Raji (cell line): ENCODE measurements around the gene TSC22D2.
A peak's percentile ranks its signal among the peaks of the same experiment; 100 is the strongest.

ENCODE experiments used
- POLR2A ChIP-seq: IDR thresholded peaks from 2 replicates; pipeline ENCODE4 v1.6.1; 2011; ENCODE audit warnings: low read depth, low read length, control low read depth; ENCODE audit not compliant: insufficient read depth

TSC22D2 gene

DNA sequence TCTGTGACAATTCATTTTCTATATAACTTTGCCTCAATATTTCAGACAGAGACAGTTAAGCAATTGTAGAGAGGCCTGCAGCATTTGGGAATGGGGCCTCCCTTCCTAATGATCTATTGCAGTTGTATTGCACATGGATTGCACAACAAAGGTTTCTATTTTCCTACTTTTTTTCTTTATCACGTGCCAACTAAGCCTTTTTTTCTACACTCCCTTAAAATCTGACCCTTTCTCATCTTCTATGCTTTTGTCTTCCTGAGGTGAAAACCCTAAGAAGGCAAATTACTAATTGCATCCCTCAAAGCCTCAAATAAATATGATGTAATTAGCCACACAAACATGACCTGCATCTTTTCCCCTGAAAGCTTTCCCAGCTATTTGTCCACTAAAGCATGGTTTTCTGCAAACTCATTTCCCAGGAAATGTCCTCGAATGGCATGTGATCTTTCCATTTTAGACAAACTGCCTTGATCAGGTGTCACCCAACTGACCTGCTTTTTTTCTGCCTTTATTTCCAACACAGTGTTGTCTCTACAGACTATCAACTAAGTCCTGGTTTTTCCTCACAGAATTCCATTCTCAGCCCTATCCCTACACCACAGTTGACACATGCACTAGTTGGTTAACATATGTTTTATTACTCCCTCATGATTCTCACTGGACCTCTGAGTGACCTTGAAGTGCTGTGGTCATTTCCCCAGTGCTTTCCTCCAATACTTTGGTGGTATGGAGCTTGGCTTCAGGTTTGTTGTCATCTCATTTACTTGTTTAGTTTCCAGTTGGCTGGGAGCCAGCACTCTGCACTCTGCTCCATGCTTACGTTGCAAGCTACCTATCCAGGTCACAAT lies 31.9 kb upstream of the TSC22D2 start:
- TF ChIP-seq POLR2A: no peak

DNA sequence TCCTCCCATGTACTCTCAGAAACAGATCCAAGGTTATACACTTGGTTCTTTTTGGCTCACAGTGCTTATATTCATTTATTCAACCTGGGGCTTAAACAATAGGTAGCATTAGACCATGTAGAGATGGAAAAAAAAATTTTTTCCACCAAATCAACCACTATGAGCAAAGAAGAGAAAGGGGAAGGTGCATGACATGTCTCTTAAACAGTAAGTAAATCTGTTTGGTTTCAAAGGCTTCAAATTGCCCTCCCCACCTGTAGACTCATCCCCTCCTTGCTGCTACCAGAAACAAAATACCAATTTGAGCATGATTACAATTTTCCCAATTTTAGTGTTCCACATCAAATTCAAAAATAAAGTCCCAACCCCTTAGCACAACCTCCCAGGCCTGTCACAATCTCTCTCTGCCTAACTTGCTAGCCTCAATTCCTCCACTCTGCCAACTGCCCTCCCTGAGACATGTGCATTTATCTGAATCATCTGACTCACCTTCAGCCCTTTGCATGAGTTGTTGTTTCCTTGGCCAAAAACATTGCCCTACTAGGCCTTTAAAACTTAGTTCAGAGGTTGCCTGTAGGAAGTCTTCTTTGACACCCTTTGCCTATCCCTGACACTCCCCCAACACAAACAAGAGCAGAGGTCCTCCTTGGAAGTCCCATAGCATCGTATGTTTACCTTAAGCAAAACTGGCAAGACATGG lies 30.3 kb upstream of the TSC22D2 start:
- TF ChIP-seq POLR2A: no peak

DNA sequence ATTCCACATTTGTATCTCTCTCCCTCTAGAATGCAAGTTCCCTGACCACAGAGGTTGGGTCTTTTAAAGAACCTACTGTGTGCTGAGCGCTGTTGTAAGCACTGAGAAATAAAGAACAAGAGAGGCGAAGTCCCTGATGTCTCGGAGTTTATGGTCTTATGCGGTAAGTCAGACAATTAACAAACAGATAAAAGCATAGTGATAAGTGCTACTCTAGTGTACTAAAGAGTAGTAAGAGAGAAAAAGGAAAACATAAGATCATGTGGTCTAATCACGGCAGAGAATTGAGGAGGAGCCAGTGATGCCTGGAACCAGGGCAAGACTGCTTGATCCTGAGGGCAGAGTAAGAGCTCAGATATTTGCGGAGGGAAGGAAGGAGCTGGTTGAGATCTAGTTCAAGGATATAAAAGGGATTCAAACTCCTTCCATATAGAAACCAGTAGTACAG lies 29.8 kb upstream of the TSC22D2 start:
- TF ChIP-seq POLR2A: no peak

DNA sequence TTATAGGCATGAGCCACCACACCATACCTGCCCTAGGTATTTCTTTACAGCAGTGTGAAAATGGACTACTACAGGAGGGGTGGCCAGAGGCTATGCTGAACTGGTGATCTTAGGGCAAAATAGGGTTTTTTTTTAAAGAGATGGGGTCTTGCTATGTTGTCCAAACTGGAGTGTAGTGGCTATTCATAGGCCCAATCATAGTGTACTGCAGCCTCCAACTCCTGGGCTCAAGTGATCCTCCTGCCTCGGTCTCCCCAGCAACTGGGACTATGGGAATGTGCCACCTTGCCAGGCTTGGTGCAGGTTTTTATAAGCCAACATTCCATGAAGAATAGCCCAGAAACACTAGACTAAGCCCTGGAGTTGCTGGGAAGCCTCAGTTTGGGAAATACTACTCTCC lies 28.6 kb upstream of the TSC22D2 start:
- no peak for TF ChIP-seq POLR2A

DNA sequence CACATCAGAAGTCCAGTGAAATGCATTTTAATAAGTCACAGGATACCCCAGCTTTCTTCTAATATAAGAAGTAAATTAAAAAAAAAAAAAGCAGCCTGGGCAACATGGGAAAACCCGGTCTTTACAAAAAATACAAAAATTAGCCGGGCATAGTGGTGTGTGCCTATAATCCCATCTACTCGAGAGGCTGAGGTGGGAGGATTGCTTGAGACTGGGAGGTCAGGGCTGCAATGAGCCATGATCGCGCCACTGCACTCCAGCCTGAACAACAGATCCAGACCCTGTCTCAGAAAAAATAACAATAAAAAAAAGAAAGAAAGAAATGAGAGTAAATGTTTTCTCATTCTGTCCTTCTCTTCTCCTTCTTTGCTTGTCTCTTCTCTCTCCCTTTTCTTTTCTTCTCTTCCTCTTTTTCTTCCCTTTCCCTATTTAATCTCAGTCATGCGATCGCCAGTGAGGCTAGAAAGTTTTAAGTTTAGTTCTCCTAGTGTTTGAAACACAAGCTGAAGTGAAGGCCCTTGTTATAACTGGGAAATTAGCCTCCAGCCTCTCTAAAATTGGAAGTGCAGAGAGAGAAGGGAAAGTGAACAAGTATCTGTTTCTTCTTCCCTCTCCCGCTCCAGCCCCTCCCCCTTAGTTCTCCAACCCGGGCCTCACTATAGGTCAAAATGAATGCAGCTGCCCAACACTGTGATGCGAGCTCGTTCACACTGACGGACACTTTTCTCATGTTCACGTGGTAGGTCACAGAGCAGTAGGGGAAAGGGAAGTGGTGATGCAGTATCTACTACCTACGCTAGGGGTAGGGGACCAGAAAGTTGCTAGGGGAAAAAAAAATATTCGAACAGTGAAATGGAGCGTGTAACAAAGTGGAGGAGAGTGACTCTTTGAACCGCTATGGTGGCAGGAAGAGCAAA lies 23.5 kb upstream of the TSC22D2 start:
- TF ChIP-seq POLR2A: peak; percentile 40; the same call in 1 of the 2 replicates

DNA sequence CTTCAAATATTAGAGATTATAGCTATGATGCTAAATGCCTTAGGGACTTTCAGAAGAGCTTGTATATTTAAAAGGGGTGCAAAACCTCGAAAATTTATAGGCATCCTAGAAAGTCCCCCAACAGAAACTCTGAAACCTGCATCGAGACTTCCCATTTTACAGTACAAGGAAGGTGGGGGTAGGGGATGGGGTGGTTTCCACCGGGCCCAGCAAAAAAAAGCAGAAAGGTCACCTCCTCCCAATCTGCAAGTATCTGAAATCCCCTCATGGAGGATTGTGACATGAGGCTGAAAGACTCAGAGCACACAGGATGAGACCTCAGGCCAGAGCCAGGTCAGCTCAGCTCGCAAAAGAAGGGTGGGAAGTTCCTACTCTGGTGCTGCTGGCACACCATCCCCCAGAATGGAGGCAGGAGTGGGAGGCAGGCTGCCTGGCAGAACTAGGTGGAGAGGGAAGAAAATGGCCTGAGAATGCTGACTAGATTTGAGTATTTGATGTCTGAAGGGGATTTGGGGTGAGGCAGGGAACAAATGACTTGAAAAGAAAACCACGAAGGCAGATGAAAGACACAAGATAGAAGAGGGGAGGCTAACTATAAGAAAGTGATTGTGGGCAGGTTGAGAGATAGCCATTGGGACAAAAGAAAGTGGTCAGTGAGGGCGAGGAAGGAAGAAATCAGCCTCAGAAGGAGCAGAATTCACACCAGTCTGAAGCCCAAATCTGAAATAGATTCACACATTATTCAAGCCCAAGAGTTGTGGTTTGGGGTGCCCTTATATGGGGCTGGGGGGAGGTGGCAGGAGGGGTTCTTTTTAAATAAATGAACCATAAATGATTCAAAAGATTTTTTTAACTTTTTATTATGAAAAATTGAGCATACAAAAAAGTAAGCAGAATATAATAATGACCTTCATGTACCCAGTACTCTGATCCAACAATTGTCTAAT lies 22.5 kb upstream of the TSC22D2 start:
- peak; percentile 30; the same call in 1 of the 2 replicates for TF ChIP-seq POLR2A

DNA sequence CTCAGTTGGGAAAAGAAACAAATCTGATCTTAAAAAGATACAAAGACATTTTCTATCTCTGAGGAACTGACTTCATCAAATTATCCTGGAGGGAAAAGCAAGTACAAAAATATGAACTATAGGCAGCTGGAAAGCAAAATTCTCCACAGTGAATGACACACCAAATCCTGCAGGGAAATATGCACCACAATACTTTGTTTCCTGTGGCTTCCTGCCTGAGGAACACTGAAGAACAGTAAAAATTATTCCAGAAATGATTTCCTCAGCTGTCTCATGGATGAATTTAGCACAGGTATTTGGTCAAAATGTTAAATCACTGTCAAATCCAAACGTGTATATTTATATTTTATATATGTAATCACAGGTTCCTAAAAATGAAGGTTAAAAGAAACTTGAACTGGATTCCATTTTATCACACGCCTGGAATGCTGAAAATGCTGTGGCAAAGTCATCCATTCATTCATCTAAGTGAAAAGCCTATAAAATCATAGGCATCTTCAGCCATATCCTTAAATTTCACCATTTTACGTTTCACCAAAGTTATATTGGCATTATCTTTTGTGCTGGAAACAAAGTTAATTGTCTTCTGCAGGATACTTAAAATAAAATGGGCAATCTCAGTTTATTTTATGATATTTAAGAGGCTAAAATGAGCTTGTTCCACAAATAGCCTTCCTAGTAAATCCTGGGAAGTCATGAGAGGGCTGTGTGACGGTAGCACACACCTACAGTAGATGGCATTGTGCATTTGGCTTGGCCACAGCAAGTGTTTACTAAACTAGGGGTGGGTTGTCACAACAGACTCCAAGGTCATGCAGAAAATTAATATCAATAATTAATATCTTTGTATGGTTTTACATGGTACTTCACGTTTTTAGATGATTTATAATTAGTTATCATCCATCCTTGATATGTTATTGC lies 19.3 kb upstream of the TSC22D2 start:
- TF ChIP-seq POLR2A: no peak

DNA sequence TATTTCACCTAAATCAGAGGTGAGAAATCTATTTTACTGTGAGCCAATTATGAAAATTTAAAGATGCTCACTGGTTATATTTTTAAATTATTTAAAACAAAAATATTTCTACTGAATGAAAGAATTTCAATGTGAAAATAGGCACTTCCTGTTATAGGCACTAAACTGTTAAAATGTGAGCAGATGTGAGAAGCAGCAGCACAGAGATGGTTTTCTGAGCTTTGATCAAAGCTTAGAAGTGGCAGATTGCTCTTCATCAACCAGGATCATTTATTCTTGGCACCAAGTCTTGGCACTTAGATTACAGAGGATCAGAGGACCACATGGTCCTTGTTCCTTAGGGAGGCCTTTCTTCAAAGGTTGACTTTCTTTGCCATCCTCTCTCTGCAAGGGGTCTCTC lies 18.0 kb upstream of the TSC22D2 start:
- TF ChIP-seq POLR2A: no peak

DNA sequence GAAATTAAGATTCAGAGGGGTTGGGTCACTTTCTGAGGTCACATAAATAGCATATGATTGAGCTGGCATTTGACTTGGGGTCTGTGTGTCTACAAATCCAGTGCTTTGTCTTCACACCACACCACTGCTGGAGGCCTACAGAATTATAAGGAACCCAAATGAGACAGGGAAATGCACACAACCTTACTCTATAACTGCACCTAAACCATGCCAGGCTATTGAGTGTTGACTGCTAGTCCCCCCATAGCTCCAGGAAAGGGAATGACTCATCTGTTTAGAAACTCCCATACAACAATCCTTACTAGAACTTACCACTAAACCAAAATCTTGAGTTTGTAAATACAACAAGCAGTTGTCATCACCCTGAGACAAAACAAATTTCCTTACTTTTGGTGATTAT lies 16.9 kb upstream of the TSC22D2 start:
- no peak for TF ChIP-seq POLR2A

DNA sequence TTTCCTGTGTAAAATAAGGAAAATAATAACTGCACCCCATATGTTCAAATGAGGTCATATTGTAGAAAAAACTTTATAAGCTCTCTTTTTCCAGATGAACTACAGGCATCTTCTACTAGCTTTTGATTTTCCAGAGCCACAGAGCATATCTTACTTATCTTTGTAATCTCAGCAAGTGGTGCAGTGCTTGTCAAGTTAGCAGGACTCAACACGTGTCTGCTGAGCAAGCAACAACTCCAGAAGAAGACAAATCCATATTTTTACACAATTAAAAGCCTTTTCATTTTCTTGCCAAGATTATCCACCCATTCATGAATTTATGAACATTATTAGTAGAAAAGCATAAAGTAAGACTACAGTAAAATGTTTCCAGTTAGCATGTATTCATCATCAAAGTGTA lies 14.4 kb upstream of the TSC22D2 start:
- TF ChIP-seq POLR2A: no peak

DNA sequence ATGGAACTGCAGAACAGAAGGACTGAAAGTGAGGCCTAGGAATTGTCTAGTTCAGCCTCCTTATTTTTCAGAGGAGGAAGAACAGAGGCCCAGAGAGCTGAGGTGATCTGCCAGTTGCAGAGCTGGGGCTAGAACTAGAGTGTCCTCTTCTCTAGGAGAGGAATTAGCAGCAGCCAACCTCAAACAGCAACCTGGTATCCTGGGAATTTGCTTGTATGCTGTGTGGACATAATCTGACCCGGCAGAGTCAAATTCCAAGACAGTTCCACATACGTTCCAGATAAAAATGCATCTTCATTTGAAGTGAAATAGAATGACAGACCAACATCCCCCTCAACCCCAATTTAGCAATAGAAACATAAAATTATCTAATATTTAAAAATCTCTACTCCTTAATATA lies 13.5 kb upstream of the TSC22D2 start:
- TF ChIP-seq POLR2A: no peak

DNA sequence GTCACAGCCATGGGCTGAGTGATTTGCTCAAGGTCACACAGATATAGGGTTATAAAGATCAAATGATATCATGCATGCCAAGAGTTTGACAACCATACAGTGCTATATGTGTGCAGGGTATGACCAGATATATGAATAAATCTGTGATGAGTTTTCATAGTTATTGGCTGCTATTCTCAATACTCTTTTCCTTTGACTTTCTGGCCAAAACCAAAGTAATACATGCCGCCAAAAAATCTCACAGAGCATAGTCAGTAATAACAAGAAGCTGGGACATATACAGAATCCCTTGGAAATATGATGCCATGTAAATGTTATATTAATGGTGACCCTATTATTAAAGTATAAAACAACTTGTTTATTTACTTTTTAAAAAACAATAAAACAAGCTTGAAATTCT lies 11.6 kb upstream of the TSC22D2 start:
- TF ChIP-seq POLR2A: no peak

DNA sequence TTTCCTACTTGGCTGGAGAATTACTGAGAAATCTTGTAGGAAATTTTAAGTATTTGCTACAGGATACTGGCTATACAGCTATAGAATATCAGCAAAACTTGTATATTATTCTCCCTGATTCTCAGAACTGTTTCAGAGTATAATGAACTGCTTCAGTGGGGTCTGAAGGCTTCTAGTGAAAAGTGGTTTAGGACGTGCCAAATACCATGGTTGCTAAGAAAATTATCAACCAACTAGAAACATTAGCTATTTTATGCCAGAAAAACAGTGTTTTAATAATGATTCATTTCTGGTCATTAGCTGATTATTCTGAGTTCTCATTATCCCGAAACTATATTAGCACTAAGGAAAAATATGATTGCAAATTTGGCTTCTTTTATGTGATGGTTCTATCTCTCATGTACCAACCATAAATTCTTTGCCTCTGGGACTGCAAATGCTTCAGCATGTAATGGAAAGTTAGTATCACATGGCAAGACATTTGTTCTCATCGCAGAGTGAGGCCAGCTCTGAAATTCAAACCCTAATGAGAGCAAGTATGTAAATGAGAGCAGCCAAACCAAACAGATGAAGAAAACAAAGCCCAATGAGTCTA lies 11.0 kb upstream of the TSC22D2 start:
- no peak for TF ChIP-seq POLR2A
